A673 (cell line): ENCODE measurements around the gene PROSER3. TPM values are rescaled to one million over a fixed set of nuclear protein-coding genes. Genes with fewer than 3 reads are reported as not detected.

Source experiments
- BruUV-seq: library from RNA; stranded (reverse); fragments of 400-500 nt; replicated peaks from 2 replicates; lab custom pipeline; 2021; lab: Mats Ljungman, UMichigan
- CTCF ChIA-PET: fragments of 300-600 bp; sonication (Branson Sonifier 250); formaldehyde crosslinking; loops from one replicate; lab custom pipeline; 2022; ENCODE audit warnings: antibody characterized with exemption; lab: Charles Lee
- POLR2A ChIA-PET: fragments of 300-600 bp; sonication (Branson Sonifier 250); formaldehyde crosslinking; loops from one replicate; lab custom pipeline; 2022; ENCODE audit warnings: antibody characterized with exemption; ENCODE audit not compliant: low non-redundant PET; lab: Charles Lee
- DNase-seq: peaks from one replicate; pipeline ENCODE4 v3.0.0-alpha.2; 2015; ENCODE audit warnings: low spot score
- H3K27ac ChIP-seq: fragments of 200-600 bp; sonication (generic); 2 replicates; pipeline ENCODE4 v1.5.1; 2016; ENCODE audit warnings: mixed run types, low read depth, mild to moderate bottlenecking, mixed read lengths, antibody characterized with exemption, low read length; ENCODE audit not compliant: poor library complexity, severe bottlenecking
- H3K27me3 ChIP-seq: fragments of 200-600 bp; sonication (generic); replicated peaks from 2 replicates; pipeline ENCODE4 v1.6.1; 2017; ENCODE audit warnings: mixed run types, low read depth, mild to moderate bottlenecking, mixed read lengths, antibody characterized with exemption, low read length; ENCODE audit not compliant: insufficient read depth, poor library complexity
- H3K36me3 ChIP-seq: fragments of 200-600 bp; sonication (generic); 2 replicates; pipeline ENCODE4 v1.6.1; 2016; ENCODE audit warnings: mixed run types, mild to moderate bottlenecking, mixed read lengths, antibody characterized with exemption, low read length; ENCODE audit not compliant: insufficient read depth, poor library complexity, severe bottlenecking
- H3K4me1 ChIP-seq: fragments of 200-600 bp; sonication (generic); 2 replicates; pipeline ENCODE4 v1.6.1; 2017; ENCODE audit warnings: mixed run types, mild to moderate bottlenecking, mixed read lengths, antibody characterized with exemption, low read length; ENCODE audit not compliant: insufficient read depth, poor library complexity, severe bottlenecking
- H3K4me3 ChIP-seq: fragments of 200-600 bp; sonication (generic); 2 replicates; pipeline ENCODE4 v1.5.1; 2016; ENCODE audit warnings: low read depth, mixed run types, mild to moderate bottlenecking, mixed read lengths, low read length; ENCODE audit not compliant: poor library complexity, severe bottlenecking
- H3K9me3 ChIP-seq: fragments of 200-600 bp; sonication (generic); 2 replicates; pipeline ENCODE4 v1.6.1; 2016; ENCODE audit warnings: mixed run types, low read depth, mild to moderate bottlenecking, mixed read lengths, antibody characterized with exemption, low read length; ENCODE audit not compliant: poor library complexity, severe bottlenecking
- CTCF ChIP-seq: fragments of 300-800, 200-600 bp; sonication (generic); conservative IDR thresholded peaks from 2 replicates; pipeline ENCODE4 v1.5.1; 2017; ENCODE audit warnings: low read depth, mild to moderate bottlenecking, antibody characterized with exemption, low read length, moderate library complexity, mixed read lengths
- EZH2 ChIP-seq: fragments of 200-600 bp; sonication (generic); IDR thresholded peaks from 2 replicates; pipeline ENCODE4 v1.6.1; 2017; ENCODE audit warnings: borderline replicate concordance, low read depth, mild to moderate bottlenecking, mixed read lengths, antibody characterized with exemption, low read length; ENCODE audit not compliant: poor library complexity, severe bottlenecking
- intact Hi-C: fragments of 100-400 bp; cut with micrococcal nuclease; formaldehyde crosslinking; loops from one replicate; pipeline ENCODE4 v1.10.0; 2022; ENCODE audit not compliant: unreplicated experiment
- total RNA-seq: library from RNA; stranded (reverse); gene quantifications from 2 replicates; pipeline ENCODE4 v1.2.3, GENCODE V29; 2021

The PROSER3 gene
- total RNA-seq, 1 experiment from 2014 or later = 38.4 TPM

- intact Hi-C loops = no loop called here
- BruUV-seq = no TSS peak
- no peaks in the 10 kb centered on the region for H3K27me3 ChIP-seq
- no peaks in the 10 kb centered on the region for H3K4me1 ChIP-seq
- no peaks in the 10 kb centered on the region for H3K36me3 ChIP-seq
- no peaks in the 10 kb centered on the region for H3K9me3 ChIP-seq
- no peak for TF ChIP-seq EZH2
- no peak for TF ChIP-seq CTCF
- POLR2A ChIA-PET = no interaction called here
- H3K27ac ChIP-seq = no peak overlapping the region
- CTCF ChIA-PET = no interaction called here
- DNase-seq = no peak
- H3K4me3 ChIP-seq = no peak overlapping the region
Measured at GRCh38 chr19:35811317-35812219, 53.6 kb downstream of the PROSER3 start.

GRCh38 chr19:35812220-35813042, 54.5 kb downstream of the PROSER3 start, which contains the start of gene PRODH2:
TSS of gene PRODH2 (minus strand) at chr19:35812845. CDS start at chr19:35812805, 40 bp downstream.
- POLR2A ChIA-PET = no interaction called here
- Histone ChIP-seq H3K4me1 (no peaks in the 10 kb centered on the region), H3K27me3 (no peaks in the 10 kb centered on the region), H3K36me3 (no peaks in the 10 kb centered on the region), H3K27ac (no peak within 1 kb of the TSS), H3K9me3 (no peaks in the 10 kb centered on the region), H3K4me3 (no peak within 1 kb of the TSS)
- no peak for DNase-seq
- CTCF ChIA-PET = no interaction called here
- BruUV-seq = no TSS peak
- TF ChIP-seq CTCF = no peak
- TF ChIP-seq EZH2 = no peak
- intact Hi-C loops = no loop called here

- no peaks in the 10 kb centered on the region for H3K36me3 ChIP-seq
- POLR2A ChIA-PET = no interaction called here
- no peak overlapping the region for H3K4me3 ChIP-seq
- no TSS peak for BruUV-seq
- H3K27me3 ChIP-seq = no peaks in the 10 kb centered on the region
- intact Hi-C loops = no loop called here
- H3K4me1 ChIP-seq = no peaks in the 10 kb centered on the region
- TF ChIP-seq EZH2 = no peak
- TF ChIP-seq CTCF = no peak
- no peaks in the 10 kb centered on the region for H3K9me3 ChIP-seq
- CTCF ChIA-PET = no interaction called here
- no peak for DNase-seq
- H3K27ac ChIP-seq = no peak overlapping the region
Measured at GRCh38 chr19:35813043-35813890, 55.3 kb downstream of the PROSER3 start.
